ENCODE data around the gene HEBP2. TPM values are rescaled to one million over a fixed set of nuclear protein-coding genes. Genes with fewer than 3 reads are reported as not detected.

Gene HEBP2
- total and polyA plus RNA-seq, 2 of the 13 experiments (the other 11 are each of a cell fraction or from before 2014, with no cell fraction given), result 16.0 to 72.8 TPM

DNA sequence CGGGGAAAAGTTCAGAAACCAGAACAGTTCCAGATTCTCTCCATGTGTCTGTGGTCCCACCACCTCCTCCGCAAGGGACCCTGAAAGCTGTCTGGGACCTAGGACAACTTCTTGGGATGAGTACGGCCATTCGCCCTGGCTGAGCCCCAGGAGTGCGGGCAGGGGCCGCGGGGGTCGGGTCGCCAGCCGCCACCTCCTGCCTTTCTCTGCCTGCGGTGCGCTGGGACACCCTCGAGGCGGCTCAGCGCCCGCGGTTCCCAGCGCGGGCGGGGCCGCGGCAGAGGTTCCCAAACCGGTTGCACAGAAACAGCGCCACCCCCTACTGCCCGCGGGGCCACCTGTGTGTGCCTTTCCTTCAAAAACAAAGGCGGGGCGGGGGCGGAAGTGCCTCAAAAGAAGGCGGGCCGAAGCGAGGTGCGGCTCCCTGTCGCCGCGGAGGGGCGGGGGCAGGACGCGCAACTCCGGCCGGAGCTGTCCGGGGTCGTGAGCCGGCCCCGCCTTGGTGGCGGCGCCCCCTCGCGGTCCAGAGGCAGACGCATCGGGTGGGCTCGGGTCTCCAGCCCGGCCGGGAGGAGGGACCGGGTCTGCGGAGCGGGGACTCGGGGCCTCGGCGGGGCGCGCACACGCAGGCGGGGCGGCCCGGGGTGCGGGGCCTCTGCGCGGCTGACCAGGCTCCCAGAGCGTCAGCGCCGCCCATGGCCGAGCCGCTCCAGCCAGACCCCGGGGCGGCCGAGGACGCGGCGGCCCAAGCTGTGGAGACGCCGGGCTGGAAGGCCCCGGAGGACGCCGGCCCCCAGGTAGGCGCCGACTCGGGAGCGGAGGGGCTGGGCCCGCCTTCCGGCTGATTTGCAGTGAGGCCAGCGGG, at the start of gene HEBP2 (continued):
- TF ChIP-seq, protein P1, sequence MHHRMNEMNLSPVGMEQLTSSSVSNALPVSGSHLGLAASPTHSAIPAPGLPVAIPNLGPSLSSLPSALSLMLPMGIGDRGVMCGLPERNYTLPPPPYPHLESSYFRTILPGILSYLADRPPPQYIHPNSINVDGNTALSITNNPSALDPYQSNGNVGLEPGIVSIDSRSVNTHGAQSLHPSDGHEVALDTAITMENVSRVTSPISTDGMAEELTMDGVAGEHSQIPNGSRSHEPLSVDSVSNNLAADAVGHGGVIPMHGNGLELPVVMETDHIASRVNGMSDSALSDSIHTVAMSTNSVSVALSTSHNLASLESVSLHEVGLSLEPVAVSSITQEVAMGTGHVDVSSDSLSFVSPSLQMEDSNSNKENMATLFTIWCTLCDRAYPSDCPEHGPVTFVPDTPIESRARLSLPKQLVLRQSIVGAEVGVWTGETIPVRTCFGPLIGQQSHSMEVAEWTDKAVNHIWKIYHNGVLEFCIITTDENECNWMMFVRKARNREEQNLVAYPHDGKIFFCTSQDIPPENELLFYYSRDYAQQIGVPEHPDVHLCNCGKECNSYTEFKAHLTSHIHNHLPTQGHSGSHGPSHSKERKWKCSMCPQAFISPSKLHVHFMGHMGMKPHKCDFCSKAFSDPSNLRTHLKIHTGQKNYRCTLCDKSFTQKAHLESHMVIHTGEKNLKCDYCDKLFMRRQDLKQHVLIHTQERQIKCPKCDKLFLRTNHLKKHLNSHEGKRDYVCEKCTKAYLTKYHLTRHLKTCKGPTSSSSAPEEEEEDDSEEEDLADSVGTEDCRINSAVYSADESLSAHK (CRISPR knock-in tag; IDR thresholded peaks at IDR 0.05; ENCODE audit: borderline replicate concordance), result no peak
- TF ChIP-seq ARNT2 (CRISPR knock-in tag; IDR thresholded peaks at IDR 0.05; ENCODE audit: low read depth) (peak; percentile 84; the same call in 1 of the 2 replicates), SP140L (CRISPR knock-in tag; IDR thresholded peaks at IDR 0.05; ENCODE audit: borderline replicate concordance) (peak; percentile 49; the same call in 1 of the 2 replicates), HNF4G (IDR thresholded peaks at IDR 0.05; ENCODE audit: borderline replicate concordance, low read depth, low read length) (no peak), HNF4G (CRISPR knock-in tag; IDR thresholded peaks at IDR 0.05; ENCODE audit: borderline replicate concordance, low read depth) (peak; percentile 51), SOX13 (IDR thresholded peaks at IDR 0.05) (0 out of 2 replicates have a peak, but pooled peaks have one; percentile 50), SOX13 (CRISPR knock-in tag; conservative IDR thresholded peaks at IDR 0.05 in 1 of 2, IDR thresholded peaks at IDR 0.05 in 1 of 2) (peak in 1 of 2 experiments; percentile 91; a peak in 2 of 4 replicates), ZBTB42 (CRISPR knock-in tag; IDR thresholded peaks at IDR 0.05) (peak; percentile 37; the same call in 1 of the 2 replicates), CHD4 (IDR thresholded peaks at IDR 0.05; ENCODE audit: borderline replicate concordance, low read length) (no peak), RCOR2 (CRISPR knock-in tag; IDR thresholded peaks at IDR 0.05) (peak; percentile 56; the same call in 1 of the 2 replicates), ZNF790 (CRISPR knock-in tag; IDR thresholded peaks at IDR 0.05; ENCODE audit: borderline replicate concordance) (peak; percentile 55; the same call in 1 of the 2 replicates), ZNF451 (CRISPR knock-in tag; IDR thresholded peaks at IDR 0.05) (peak; percentile 66; the same call in 1 of the 2 replicates), ZNF652 (CRISPR knock-in tag; IDR thresholded peaks at IDR 0.05; ENCODE audit: borderline replicate concordance, low read depth) (no peak), ZNF549 (CRISPR knock-in tag; IDR thresholded peaks at IDR 0.05) (peak; percentile 73), ZNF772 (CRISPR knock-in tag; IDR thresholded peaks at IDR 0.05) (peak; percentile 72; the same call in 1 of the 2 replicates), ZBTB38 (CRISPR knock-in tag; IDR thresholded peaks at IDR 0.05) (peak; percentile 85), RARA (CRISPR knock-in tag; IDR thresholded peaks at IDR 0.05) (peak; percentile 56), ZNF12 (CRISPR knock-in tag; IDR thresholded peaks at IDR 0.05) (0 out of 2 replicates have a peak, but pooled peaks have one; percentile 62)
- TF ChIP-seq, protein P2, sequence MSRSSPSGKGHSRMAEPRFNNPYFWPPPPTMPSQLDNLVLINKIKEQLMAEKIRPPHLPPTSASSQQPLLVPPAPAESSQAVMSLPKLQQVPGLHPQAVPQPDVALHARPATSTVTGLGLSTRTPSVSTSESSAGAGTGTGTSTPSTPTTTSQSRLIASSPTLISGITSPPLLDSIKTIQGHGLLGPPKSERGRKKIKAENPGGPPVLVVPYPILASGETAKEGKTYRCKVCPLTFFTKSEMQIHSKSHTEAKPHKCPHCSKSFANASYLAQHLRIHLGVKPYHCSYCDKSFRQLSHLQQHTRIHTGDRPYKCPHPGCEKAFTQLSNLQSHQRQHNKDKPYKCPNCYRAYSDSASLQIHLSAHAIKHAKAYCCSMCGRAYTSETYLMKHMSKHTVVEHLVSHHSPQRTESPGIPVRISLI (CRISPR knock-in tag; IDR thresholded peaks at IDR 0.05; ENCODE audit: borderline replicate concordance), result peak; percentile 67; the same call in 1 of the 2 replicates
- TF ChIP-seq, protein P3, sequence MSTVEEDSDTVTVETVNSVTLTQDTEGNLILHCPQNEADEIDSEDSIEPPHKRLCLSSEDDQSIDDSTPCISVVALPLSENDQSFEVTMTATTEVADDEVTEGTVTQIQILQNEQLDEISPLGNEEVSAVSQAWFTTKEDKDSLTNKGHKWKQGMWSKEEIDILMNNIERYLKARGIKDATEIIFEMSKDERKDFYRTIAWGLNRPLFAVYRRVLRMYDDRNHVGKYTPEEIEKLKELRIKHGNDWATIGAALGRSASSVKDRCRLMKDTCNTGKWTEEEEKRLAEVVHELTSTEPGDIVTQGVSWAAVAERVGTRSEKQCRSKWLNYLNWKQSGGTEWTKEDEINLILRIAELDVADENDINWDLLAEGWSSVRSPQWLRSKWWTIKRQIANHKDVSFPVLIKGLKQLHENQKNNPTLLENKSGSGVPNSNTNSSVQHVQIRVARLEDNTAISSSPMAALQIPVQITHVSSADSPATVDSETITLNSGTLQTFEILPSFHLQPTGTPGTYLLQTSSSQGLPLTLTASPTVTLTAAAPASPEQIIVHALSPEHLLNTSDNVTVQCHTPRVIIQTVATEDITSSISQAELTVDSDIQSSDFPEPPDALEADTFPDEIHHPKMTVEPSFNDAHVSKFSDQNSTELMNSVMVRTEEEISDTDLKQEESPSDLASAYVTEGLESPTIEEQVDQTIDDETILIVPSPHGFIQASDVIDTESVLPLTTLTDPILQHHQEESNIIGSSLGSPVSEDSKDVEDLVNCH (CRISPR knock-in tag; IDR thresholded peaks at IDR 0.05), result peak; percentile 90; the same call in 1 of the 2 replicates
- TF ChIP-seq, protein P4, sequence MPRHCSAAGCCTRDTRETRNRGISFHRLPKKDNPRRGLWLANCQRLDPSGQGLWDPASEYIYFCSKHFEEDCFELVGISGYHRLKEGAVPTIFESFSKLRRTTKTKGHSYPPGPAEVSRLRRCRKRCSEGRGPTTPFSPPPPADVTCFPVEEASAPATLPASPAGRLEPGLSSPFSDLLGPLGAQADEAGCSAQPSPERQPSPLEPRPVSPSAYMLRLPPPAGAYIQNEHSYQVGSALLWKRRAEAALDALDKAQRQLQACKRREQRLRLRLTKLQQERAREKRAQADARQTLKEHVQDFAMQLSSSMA (CRISPR knock-in tag; IDR thresholded peaks at IDR 0.05), result peak; percentile 66; the same call in 1 of the 2 replicates
